Stimulated activated CD8-positive, alpha-beta memory T cell treated with anti-CD3 and anti-CD28 coated beads, Interleukin-12 subunit alpha, Interleukin-12 subunit beta, amount 100 ng/mL, for 24 hours (primary cell): ENCODE measurements around the gene ATF1.
"Not testable (repeated sequence)": the region's sequence is repeated elsewhere in the genome, so short reads cannot be mapped to it uniquely, and the experiment has no call there.

Experiments used
- DNase-seq: peaks from one replicate; pipeline ENCODE4 v3.0.0-alpha.2; 2020; ENCODE audit errors: extremely low read depth

ATF1 gene

GRCh38 chr12:50859621-50860310 is 95.9 kb downstream of the ATF1 start:
- no peak for DNase-seq

- no peak for DNase-seq
Measured at GRCh38 chr12:50862316-50862715, 98.4 kb downstream of the ATF1 start.

GRCh38 chr12:50865266-50865665 is 101.4 kb downstream of the ATF1 start:
- DNase-seq, result no peak

- not testable (repeated sequence) for DNase-seq
Measured at GRCh38 chr12:50868881-50869280, 105.0 kb downstream of the ATF1 start.
